GM06990 (cell line): Measurements from ENCODE around the gene LNX2.

Source experiments
- DNase-seq: peaks from one replicate; pipeline ENCODE4 v3.0.0-alpha.2; 2011; ENCODE audit not compliant: insufficient read length; ENCODE audit errors: extremely low read depth
- H3K27me3 ChIP-seq: replicated peaks from 2 replicates; pipeline ENCODE4 v1.6.0; 2011; ENCODE audit warnings: low read length; ENCODE audit not compliant: control insufficient read depth, insufficient read depth
- H3K36me3 ChIP-seq: 2 replicates; pipeline ENCODE4 v1.5.1; 2011; ENCODE audit warnings: low read length; ENCODE audit not compliant: control insufficient read depth, insufficient read depth
- H3K4me3 ChIP-seq: replicated peaks from 2 replicates; pipeline ENCODE4 v1.5.1; 2011; ENCODE audit warnings: low read depth, mild to moderate bottlenecking, control low read depth, low read length
- TF ChIP-seq, protein P1 (sequence below): IDR thresholded peaks from 2 replicates; pipeline ENCODE4 v1.5.1; 2011; ENCODE audit warnings: low read length, control low read depth, mild to moderate bottlenecking, inconsistent platforms; ENCODE audit not compliant: insufficient read depth, poor library complexity, severe bottlenecking

Gene LNX2

DNA sequence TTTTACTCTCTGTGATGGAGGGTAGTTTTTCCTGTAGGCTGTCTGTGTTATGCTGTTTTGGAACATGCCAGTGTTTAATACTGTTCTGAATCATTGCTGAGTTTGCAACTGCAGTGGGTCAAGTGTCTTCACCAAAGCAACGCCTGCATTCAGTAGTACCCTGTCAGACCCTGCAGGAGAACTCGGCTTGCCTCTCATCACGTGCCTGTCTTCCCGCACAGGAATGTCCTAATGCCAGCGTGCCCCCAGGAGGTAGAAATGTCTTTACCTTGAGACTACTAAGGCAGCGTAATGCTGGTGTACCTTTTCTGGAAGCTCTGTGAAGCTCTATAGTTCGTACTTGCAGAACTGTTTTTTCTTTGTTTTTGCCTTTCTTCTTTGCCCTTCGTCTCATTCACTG is 43.6 kb upstream of the LNX2 start:
- no peak for DNase-seq
- H3K4me3 ChIP-seq, result no peak overlapping the region
- TF ChIP-seq, protein P1, sequence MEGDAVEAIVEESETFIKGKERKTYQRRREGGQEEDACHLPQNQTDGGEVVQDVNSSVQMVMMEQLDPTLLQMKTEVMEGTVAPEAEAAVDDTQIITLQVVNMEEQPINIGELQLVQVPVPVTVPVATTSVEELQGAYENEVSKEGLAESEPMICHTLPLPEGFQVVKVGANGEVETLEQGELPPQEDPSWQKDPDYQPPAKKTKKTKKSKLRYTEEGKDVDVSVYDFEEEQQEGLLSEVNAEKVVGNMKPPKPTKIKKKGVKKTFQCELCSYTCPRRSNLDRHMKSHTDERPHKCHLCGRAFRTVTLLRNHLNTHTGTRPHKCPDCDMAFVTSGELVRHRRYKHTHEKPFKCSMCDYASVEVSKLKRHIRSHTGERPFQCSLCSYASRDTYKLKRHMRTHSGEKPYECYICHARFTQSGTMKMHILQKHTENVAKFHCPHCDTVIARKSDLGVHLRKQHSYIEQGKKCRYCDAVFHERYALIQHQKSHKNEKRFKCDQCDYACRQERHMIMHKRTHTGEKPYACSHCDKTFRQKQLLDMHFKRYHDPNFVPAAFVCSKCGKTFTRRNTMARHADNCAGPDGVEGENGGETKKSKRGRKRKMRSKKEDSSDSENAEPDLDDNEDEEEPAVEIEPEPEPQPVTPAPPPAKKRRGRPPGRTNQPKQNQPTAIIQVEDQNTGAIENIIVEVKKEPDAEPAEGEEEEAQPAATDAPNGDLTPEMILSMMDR, result no peak
- H3K27me3 ChIP-seq, result no peaks in the 10 kb centered on the region
- H3K36me3 ChIP-seq, result peaks cover 4% of the 10 kb centered on the region

DNA sequence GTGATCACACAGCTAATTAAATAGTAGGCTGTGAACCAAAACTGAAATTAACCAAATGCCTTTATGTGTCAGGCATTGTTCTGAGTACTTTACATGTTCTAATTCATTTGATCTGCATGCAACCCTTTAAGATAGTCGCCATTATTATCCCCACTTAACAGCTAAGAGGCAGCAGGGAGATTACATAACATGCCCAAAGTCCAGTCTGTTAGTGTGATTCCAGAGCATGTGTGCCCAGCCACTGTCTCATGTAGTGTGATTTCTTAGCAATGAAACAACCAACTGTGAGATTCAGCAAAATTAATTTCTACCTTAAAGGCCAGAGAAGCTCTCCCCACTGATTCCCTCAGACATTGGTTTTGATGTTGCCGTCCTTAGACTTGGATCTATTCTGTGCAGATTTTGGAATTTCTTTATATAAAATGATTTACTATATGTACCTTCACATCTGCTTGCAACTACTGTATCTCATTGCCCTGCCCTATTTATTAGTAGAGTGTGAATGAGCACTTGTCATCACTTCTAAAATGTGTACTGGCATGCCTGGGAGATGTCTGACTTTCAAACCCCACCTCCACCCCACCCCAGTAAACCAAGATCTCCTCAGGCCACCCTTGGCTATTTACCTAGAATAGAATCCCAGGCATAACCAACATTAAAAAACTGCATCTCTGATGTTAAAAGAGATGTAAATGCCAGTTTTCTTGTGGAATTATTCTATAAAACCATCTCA is 42.6 kb upstream of the LNX2 start:
- TF ChIP-seq, protein P1, result no peak
- H3K36me3 ChIP-seq, result peaks cover 4% of the 10 kb centered on the region
- H3K27me3 ChIP-seq, result no peaks in the 10 kb centered on the region
- no peak overlapping the region for H3K4me3 ChIP-seq
- no peak for DNase-seq

DNA sequence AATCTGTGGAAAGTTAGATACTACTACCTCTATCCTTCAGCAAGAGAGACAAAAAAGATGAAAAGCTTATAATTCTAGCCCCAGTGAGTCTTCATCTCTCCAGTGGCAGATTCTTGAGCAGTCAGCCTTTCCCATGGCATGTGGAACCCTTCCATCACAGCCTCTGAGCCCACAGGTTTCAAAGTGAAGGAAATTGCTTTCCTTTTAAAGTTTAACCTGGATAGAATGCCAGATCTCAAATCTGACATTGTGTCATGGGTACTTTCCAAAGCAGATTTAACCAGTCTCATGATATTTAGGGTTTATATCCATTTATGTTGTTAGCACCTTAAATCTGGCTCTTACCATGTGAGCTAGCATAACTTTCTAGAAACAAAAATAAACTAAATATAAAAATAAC is 40.7 kb upstream of the LNX2 start:
- no peak overlapping the region for H3K4me3 ChIP-seq
- peaks cover 4% of the 10 kb centered on the region for H3K36me3 ChIP-seq
- TF ChIP-seq, protein P1, result no peak
- H3K27me3 ChIP-seq, result no peaks in the 10 kb centered on the region
- DNase-seq, result no peak

DNA sequence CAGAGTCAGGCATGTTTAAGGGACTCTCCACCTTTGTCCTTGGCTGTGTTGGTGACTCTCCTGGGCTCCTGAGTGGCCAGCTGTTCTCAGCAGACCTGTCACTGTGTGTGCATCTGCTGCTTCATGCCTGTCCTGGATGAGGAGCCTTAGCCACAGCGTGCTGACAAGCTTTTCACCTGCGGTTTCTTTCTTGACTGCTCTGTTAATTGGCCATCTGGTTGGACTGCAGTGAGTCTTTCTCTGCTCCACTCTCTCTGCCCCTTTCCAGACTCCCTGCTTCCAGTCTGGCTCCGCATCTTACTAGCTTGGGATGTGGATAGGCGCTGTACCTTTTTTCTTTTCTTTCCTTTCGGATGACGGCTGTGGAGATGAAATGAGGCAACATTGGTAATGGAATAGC is 40.2 kb upstream of the LNX2 start:
- Histone ChIP-seq H3K27me3 (no peaks in the 10 kb centered on the region), H3K4me3 (no peak overlapping the region), H3K36me3 (peaks cover 4% of the 10 kb centered on the region)
- no peak for DNase-seq
- TF ChIP-seq, protein P1, result no peak

DNA sequence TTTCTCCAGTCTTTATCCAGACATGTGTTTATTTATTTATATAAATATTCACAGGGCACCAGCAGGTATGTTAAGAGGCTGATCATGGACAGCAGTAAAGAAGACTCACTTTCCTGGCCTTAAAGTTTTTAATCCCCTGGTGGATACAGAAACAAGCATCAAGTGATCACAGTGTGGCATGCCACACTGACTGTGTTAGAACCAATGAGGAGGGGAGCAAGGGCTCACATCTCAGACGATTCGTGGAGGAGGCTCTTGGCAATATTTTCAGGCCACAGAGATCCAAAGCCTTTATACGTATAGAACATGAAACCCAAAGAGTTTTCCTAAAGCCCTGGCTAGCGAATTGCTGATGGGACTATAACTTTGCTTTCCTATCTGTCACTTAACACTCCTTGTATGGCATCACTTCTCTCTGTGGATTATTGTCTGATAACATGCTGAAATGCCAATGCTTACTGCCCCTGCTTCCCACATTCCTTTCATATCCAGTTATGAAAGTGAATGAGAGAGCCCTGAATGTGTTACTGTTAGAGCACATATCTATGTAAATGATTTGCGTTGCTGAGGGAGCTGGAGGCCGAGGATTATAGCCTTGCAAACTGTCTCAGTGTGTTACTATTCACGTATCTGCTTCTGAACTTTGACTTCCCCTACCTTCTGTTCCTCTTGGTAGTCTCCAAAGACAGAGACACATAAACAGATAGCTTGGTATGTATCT is 39.0 kb upstream of the LNX2 start:
- TF ChIP-seq, protein P1, result no peak
- DNase-seq, result no peak
- no peak overlapping the region for H3K4me3 ChIP-seq

More for the DNA sequence above, 39.0 kb upstream of the LNX2 start:
- Histone ChIP-seq H3K36me3 (peaks cover 1% of the 10 kb centered on the region), H3K27me3 (no peaks in the 10 kb centered on the region)
